Gastroesophageal sphincter (tissue), 4 donors: ENCODE results near the gene PCGF2. TPM values are rescaled to one million over a fixed set of nuclear protein-coding genes. Genes with fewer than 3 reads are reported as not detected.

ENCODE experiments used
- ATAC-seq: fragments of 150-250 bp; one replicate; pipeline ENCODE4 v1.9.1; 2016; ENCODE audit warnings: mild to moderate bottlenecking, moderate library complexity
- H3K27ac ChIP-seq, 4 donors: fragments of 200-600 bp; sonication (generic) in 3 of 4; 1 replicate in 3 of 4; 2 replicates in 1 of 4; pipeline ENCODE4 v1.5.1; 2016 to 2019
- H3K27me3 ChIP-seq: fragments of 200-600 bp; sonication (generic); one replicate; pipeline ENCODE4 v1.5.1; 2019
- H3K36me3 ChIP-seq, 2 donors: fragments of 200-600 bp; sonication (generic); one replicate each; pipeline ENCODE4 v1.5.1; 2019; ENCODE audit warnings: control low read depth in 1 of 2
- H3K4me1 ChIP-seq, 3 donors: fragments of 200-600 bp; sonication (generic); 1 replicate in 2 of 3; 2 replicates in 1 of 3; pipeline ENCODE4 v1.5.1; 2016 to 2019; ENCODE audit warnings: control low read depth in 2 of 3
- H3K4me3 ChIP-seq, 2 donors: fragments of 200-600 bp; sonication (generic); one replicate each; pipeline ENCODE4 v1.5.1; 2019; ENCODE audit warnings: mild to moderate bottlenecking in 1 of 2, moderate library complexity in 1 of 2
- H3K9me3 ChIP-seq, 3 donors: fragments of 200-600 bp; sonication (generic); one replicate each; pipeline ENCODE4 v1.5.1; 2017 to 2019; ENCODE audit warnings: control low read depth in 2 of 3
- EP300 ChIP-seq: sonication (generic); formaldehyde crosslinking; IDR thresholded peaks from one replicate; pipeline ENCODE4 v1.6.1; 2017; ENCODE audit warnings: antibody characterized with exemption, mild to moderate bottlenecking
- POLR2A ChIP-seq, 2 donors: fragments of 450-650 bp; IDR thresholded peaks; one replicate each; pipeline ENCODE4 v1.6.1; 2017; ENCODE audit warnings: antibody characterized with exemption in 2 of 2, mild to moderate bottlenecking in 2 of 2, moderate library complexity in 1 of 2
- POLR2AphosphoS5 ChIP-seq: sonication (generic); formaldehyde crosslinking; IDR thresholded peaks from one replicate; pipeline ENCODE4 v1.6.1; 2017; ENCODE audit warnings: antibody characterized with exemption
- WGBS, 2 donors: methylation state at CpG; one replicate each; pipeline ENCODE4 v1.1.5; 2018; ENCODE audit warnings: low coverage in 1 of 2; 5-methylcytosine and 5-hydroxymethylcytosine counted together
- total RNA-seq, 4 donors: library from RNA; depleted of rRNA; stranded (reverse); fragments of >200 nt; gene quantifications; one replicate each; pipeline ENCODE4 v1.1.0, GENCODE V29; 2016
- TF ChIP-seq, protein P1 (sequence below), 4 experiments: fragments of 200-600 bp in 2 of 4; fragments of 450-650 bp in 2 of 4; sonication (generic) in 1 of 4; IDR thresholded peaks; one replicate each; pipeline ENCODE4 v1.5.1; 2017 to 2019; ENCODE audit warnings: antibody characterized with exemption in 4 of 4, mild to moderate bottlenecking in 2 of 4, moderate library complexity in 2 of 4

The PCGF2 gene
- total RNA-seq, 4 donors from 2014 or later = 6.4 to 13.0 (median 9.7) TPM

DNA sequence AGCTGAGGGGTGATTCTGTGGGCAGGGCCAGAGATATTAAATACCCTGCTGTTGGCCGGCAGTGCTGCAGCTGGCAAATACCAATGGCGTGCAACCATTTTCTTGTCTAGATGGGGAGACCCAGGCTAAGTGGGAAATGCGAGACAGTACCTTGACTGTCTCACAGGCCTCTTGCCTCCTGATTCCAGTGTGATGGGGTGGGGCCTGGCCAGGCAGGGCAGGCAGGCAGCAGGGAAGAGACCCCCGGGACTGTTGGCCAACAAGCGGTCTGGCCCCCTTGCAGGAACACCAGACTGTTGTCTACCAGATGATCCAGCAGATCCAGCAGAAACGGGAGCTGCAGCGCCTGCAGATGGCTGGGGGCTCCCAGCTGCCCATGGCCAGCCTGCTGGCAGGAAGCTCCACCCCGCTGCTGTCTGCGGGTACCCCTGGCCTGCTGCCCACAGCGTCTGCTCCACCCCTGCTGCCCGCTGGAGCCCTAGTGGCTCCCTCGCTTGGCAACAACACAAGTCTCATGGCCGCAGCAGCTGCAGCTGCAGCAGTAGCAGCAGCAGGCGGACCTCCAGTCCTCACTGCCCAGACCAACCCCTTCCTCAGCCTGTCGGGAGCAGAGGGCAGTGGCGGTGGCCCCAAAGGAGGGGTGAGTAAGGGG, 23.7 kb downstream of the PCGF2 start:
- Histone ChIP-seq H3K9me3 (no peaks in the 10 kb centered on the region), H3K4me3 (no peak overlapping the region), H3K27me3 (no peaks in the 10 kb centered on the region), H3K27ac (peak overlapping the region in 1 of 4 donors; percentile 40), H3K4me1 (peaks cover 0 to 42% (median 5%) of the 10 kb centered on the region in 3 donors), H3K36me3 (peaks cover 0 to 75% of the 10 kb centered on the region in 2 donors)
- peak; percentile 40 for ATAC-seq
- TF ChIP-seq POLR2A (IDR thresholded peaks at IDR 0.05) (no peak), POLR2AphosphoS5 (peak; percentile 9)
- 55 to 78% methylated on average over 2 to 6 of the region's 16 CpGs for WGBS, 2 donors

DNA sequence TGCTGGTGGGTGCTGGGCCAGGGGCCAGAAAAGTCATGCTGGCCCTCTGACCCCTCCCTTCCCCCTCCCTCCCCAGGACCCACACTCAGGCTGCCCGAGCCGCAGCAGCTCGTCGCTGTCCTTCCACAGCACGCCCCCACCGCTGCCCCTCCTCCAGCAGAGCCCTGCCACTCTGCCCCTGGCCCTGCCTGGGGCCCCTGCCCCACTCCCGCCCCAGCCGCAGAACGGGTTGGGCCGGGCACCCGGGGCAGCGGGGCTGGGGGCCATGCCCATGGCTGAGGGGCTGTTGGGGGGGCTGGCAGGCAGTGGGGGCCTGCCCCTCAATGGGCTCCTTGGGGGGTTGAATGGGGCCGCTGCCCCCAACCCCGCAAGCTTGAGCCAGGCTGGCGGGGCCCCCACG, 26.3 kb downstream of the PCGF2 start:
- Histone ChIP-seq H3K27ac (peak overlapping the region in 2 of 4 donors; percentile 15 to 17), H3K36me3 (peaks cover 0 to 94% of the 10 kb centered on the region in 2 donors), H3K4me3 (no peak overlapping the region), H3K4me1 (peaks cover 0 to 34% (median 3%) of the 10 kb centered on the region in 3 donors), H3K9me3 (no peaks in the 10 kb centered on the region), H3K27me3 (no peaks in the 10 kb centered on the region)
- WGBS, 2 donors = no CpG with 5 or more reads among the region's 16 CpGs
- no peak for ATAC-seq
- TF ChIP-seq POLR2AphosphoS5 = no peak
- no peak for TF ChIP-seq POLR2A (IDR thresholded peaks at IDR 0.05)
- TF ChIP-seq, protein P1, sequence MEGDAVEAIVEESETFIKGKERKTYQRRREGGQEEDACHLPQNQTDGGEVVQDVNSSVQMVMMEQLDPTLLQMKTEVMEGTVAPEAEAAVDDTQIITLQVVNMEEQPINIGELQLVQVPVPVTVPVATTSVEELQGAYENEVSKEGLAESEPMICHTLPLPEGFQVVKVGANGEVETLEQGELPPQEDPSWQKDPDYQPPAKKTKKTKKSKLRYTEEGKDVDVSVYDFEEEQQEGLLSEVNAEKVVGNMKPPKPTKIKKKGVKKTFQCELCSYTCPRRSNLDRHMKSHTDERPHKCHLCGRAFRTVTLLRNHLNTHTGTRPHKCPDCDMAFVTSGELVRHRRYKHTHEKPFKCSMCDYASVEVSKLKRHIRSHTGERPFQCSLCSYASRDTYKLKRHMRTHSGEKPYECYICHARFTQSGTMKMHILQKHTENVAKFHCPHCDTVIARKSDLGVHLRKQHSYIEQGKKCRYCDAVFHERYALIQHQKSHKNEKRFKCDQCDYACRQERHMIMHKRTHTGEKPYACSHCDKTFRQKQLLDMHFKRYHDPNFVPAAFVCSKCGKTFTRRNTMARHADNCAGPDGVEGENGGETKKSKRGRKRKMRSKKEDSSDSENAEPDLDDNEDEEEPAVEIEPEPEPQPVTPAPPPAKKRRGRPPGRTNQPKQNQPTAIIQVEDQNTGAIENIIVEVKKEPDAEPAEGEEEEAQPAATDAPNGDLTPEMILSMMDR (IDR thresholded peaks at IDR 0.05) = no peak
- no peak for TF ChIP-seq EP300

DNA sequence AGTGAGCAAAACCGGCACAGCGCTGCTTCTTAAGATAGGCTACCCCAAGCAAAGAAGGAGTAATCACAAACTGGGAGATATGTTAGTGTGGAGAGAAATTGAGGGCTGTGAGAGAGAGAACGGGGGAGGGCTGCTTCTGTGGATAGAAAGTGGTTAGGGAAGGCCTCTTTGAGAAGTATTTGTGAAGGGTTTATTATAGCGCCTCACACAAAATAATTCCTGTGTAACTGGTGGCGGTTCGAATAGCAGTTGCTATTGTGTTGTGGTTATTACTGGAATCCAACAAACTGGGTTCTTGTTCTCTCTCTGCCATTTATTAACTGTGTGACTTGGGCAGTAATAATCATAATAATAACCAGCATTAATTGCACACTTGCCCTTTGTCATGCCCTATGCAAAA, 27.2 kb downstream of the PCGF2 start:
- WGBS, 2 donors = 70 to 81% methylated on average over 4 to 6 of the region's 6 CpGs
- H3K4me1 ChIP-seq = peaks cover 0 to 34% (median 3%) of the 10 kb centered on the region in 3 donors
- TF ChIP-seq, protein P1 (IDR thresholded peaks at IDR 0.05) = no peak
- TF ChIP-seq POLR2AphosphoS5 (no peak), POLR2A (IDR thresholded peaks at IDR 0.05) (no peak), EP300 (no peak)
- no peak for ATAC-seq
- no peaks in the 10 kb centered on the region for H3K9me3 ChIP-seq
- H3K27ac ChIP-seq = peak overlapping the region in 1 of 4 donors; percentile 26
- no peaks in the 10 kb centered on the region for H3K27me3 ChIP-seq
- H3K36me3 ChIP-seq = peaks cover 0 to 100% of the 10 kb centered on the region in 2 donors
- no peak overlapping the region for H3K4me3 ChIP-seq

DNA sequence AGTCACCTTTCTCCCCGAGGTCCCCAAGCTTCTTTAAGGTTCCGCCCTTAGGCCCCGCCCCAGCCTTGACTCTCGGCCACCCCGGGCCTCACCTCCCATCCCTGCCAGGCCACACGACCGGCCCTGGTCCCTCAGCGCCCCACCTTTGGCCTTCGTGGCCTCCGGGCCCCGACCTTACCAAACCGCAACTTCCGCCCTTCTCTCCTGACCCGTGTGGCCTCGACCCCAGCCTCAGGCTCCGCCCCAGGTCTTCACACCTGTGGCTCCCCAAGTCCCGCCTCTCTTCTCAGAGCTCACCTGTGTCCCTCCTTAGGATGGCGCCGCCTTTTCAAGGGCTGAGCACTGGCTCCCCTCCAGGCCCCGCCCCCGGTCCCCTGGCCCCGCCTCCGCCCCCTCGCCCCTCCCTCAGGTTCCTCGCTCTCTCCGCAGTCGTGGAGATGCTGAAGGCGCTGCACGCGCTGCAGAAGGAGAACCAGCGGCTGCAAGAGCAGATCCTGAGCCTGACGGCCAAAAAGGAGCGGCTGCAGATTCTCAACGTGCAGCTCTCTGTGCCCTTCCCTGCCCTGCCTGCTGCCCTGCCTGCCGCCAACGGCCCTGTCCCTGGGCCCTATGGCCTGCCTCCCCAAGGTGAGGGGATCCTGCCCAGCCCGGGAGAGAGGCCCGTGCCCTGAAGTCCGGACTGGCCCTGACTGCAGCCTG, 28.0 kb downstream of the PCGF2 start:
- H3K27me3 ChIP-seq = no peaks in the 10 kb centered on the region
- H3K27ac ChIP-seq = peak overlapping the region in 2 of 4 donors; percentile 26 to 35
- H3K4me1 ChIP-seq = peaks cover 0 to 28% (median 3%) of the 10 kb centered on the region in 3 donors

More for the DNA sequence above, 28.0 kb downstream of the PCGF2 start:
- H3K36me3 ChIP-seq = peaks cover 0 to 100% of the 10 kb centered on the region in 2 donors
- no peak for ATAC-seq
- WGBS, 2 donors = 73 to 75% methylated on average over 2 to 18 of the region's 39 CpGs
- H3K4me3 ChIP-seq = no peak overlapping the region
- TF ChIP-seq, protein P1 (IDR thresholded peaks at IDR 0.05) = no peak
- TF ChIP-seq EP300 (no peak), POLR2AphosphoS5 (no peak), POLR2A (IDR thresholded peaks at IDR 0.05) (no peak)
- no peaks in the 10 kb centered on the region for H3K9me3 ChIP-seq
